Hepatic stellate cell (primary cell): ENCODE results near the gene SLC39A11.
"Not testable (repeated sequence)": the region's sequence is repeated elsewhere in the genome, so short reads cannot be mapped to it uniquely, and the experiment has no call there.

Source experiments
- DNase-seq: peaks from one replicate; pipeline ENCODE4 v3.0.0; 2011; ENCODE audit warnings: low spot score

Gene SLC39A11

DNA sequence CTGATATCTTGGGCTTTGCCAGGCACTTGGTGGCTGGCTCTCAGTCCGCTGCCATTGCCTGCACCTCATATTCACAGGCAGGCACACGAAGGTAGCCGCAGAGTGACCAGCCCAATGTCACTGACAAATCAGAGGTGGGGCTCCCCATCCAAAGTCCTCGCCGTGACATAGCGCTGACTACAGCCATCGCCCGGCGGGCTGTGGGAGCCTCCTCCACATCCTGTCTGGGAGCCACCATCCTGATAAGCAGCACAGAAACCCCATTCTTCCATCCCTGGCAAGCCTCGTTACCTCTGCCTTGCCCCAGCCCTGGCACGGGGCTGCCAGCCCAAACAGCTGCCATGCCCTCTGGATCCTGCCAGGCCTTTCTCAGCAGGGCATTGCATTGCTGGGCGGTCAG, 437.8 kb downstream of the SLC39A11 start:
- DNase-seq: no peak

DNA sequence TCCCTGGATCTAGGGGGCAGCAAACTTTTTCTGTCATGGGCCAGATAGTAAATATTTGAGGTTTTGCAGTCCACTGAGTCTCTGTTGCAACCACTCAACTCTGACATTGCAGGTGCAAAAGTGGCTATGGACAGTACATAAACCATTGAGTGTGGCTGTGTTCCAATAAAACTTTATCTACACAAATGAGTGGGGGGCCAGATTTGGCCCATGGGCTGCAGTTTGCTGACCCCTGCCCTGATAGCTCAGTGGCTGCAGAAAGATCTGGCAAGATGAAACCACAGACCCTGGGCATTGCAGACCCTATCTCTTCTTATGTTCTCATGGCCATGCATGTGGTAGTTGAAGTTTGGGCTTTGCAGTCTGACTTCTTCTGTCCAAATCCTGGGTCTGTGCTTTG, 440.5 kb downstream of the SLC39A11 start:
- no peak for DNase-seq

DNA sequence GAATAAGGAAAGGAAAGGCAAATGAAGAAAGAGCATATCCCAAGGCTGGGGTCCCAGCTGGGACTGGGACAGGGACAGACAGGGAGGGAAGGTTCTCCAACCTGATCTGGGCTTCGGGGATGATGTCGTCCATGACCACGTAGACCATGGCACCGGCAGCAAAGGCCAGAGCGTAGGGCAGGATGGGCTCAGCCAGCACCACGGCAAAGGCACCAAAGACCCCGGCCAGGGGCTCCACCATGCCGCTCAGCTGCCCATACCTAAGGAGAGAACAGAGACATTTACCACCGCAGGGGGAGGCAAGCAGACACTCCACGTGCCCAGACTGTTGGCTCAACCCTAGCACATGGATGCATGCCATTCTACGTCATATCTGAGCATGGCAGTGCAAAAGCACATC, 443.8 kb downstream of the SLC39A11 start:
- no peak for DNase-seq

DNA sequence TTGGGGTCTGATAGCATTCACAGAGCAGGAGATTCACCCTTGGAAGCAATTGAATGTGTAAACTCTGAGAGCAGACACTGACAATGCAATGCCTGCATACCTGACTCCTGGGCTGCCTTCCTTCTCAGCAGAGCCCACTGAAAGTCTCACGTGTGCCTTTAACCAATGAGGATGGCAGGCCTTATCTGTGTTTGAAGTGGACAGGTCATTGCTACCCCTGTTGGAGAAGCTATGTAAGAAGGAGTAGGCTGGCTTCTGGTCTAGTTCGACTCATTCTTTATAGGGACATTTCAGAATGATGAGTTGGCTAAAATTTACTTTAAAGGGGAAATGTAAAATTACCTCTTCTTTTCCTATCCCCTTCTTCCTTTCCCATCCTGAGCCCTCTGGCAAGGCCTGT, 446.3 kb downstream of the SLC39A11 start:
- no peak for DNase-seq

DNA sequence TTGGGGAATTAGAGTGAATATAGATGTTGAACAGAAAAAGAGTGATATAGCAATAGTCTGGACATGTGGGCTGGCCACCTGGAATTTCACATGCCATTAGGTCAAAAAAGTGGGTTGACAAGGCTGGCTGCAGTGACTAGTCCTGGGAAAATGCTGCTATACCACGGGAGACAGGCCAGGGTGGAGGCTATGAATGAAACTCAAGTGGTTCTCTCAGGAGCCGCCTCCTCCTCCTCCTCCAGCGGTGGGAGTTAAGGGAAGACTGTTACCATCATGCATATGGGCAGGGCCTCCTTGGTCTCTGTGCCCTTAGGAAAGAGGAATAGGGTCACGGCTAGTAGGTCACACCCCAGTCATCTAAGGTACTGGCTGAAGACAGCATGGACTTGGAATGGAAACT, 448.0 kb downstream of the SLC39A11 start:
- no peak for DNase-seq

DNA sequence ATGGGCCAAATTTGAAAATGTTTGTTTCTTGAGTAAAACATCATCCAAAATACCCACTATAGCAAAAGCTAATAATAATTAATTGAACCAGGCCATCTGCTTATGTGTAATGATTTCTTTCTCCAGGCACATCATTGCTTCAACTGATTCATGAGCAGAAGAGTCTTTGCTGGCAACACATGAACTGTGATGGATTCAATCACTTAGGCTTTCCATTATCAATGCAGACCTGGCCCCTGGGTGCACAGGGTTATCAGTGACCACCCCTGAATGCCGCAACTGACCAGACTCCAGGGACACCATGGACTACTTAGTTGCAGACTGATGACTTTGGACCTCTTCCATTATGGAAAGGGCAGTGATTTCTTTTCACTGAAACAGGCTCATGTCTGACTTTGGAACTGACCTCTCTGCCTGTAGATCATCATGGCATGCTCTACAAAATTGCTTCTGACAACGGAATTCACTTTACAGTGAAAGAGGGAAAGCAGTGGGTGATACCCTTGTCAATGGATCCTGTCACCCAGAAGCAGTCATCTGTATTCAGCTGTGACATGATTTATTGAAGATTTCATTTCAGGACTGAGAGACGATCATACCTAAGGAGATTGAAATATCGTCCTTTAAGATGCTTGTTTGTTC, 448.8 kb downstream of the SLC39A11 start:
- no peak for DNase-seq

DNA sequence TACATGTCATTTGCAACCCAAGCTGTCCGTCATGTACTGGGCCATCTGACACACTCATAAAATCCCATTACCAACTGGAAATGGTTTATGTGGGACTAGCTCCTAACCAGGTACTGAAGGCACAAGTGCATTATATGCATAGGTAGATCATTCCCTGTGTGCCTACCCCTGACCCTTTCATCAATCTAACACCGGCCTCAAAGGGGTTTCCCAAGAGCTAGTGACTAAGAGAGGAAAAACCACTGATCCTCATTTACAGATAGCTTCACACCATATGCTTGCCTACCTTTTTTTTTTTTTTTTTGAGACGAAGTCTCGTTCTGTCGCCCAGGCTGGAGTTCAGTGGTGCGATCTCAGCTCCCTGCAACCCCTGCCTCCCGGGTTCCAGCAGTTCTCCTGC, 449.8 kb downstream of the SLC39A11 start:
- no peak for DNase-seq

DNA sequence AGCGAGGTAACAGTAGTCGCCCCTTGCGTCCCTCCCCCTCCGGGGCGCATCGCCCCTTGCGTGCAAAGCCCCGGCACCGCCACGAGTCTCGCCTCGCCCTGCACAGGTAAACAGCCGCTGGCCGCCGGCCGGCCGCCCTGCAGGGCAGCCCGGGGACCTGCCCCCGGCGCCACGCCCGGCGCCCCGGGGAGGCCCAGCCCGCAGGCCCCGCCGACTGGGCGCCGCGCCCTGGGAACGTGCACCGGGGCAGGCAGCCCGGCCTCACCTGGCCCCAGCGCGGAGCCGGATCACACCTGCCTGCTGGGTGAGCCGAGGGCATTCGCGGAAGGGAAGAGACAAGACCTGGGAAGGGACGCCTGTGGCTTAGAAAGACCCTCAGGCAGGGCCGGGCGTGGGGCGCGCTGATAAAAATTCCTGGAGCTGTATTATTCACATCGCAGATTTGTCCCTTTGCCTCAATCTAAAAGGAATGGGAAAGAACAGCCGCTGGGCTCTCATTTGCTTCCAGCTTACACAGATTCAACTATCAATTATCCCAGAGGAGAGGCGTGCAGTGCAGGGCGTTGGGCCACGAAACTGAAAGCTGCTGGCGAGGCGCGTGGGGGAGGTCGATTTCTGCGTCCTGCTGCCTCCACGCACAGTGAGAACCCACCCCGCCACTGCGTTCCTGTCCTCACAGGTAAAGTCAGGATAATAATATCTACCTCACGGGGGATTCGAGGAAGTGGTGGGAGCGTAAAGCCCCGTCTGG, 451.9 kb downstream of the SLC39A11 start:
- peak; percentile 20 for DNase-seq

DNA sequence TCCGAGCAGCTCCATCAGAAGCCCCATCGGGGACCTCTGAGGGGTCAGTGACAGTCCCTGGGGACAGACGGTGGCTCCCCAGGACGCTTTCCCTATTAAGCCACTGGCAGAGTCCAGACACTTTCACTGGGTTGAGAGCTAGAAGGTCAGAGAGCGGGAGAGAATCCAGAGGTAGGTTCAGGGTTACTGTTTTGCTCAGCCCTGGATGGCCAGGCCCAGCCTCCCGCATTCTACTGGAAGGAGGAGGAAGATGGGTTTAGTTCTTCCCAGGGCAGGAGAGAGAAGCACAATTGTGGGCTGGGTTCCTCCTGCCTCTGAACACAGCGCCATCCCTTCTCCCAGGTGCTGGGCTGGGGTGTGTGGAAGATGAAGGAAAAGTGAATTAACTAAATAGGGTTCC, 452.8 kb downstream of the SLC39A11 start:
- DNase-seq: no peak

DNA sequence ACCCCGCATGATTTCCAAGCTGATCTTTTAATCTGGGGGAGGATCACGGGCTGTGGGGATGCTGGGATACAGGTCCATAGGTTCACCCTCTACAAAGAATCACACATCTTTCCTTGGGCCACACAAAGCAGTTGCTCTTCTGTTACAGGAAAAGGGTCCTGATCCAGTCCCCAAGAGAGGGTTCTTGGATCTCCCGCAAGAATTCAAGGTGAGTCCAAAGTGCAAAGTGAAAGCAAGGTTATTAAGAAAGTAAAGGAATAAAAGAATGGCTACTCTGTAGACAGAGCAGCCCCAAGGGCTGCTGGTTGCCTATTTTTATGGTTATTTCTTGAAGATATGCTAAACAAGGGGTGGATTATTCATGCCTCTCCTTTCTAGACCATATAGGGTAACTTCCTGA, 453.6 kb downstream of the SLC39A11 start:
- DNase-seq: not testable (repeated sequence)

DNA sequence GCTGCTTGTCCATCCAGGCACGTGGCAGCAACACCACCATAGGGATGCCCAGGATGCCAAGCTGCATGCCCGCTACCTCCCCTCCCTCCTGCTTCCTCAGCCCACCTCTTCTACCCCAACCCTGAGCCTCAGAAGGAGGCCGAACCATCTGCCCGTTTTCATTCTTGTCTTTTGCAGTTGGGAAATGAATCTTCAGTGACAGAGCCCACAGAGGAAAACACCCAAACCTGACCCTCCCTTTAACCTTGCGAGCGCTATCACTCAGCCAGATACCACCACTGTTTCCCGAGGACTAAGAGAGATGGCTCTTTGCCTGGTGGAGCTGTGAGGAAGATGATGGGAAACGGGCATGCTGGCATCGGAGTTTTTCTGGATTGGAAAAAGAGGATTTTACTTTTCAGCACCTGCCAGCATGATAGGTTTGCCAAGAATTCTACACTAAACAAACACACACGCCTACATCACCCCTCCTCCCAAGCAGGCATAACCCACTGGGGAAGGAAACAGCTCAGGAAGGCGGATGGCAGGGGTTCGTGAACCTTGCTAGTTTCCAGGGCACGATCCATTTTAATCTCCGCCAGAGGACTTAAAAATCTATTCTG, 457.4 kb downstream of the SLC39A11 start:
- DNase-seq: no peak

DNA sequence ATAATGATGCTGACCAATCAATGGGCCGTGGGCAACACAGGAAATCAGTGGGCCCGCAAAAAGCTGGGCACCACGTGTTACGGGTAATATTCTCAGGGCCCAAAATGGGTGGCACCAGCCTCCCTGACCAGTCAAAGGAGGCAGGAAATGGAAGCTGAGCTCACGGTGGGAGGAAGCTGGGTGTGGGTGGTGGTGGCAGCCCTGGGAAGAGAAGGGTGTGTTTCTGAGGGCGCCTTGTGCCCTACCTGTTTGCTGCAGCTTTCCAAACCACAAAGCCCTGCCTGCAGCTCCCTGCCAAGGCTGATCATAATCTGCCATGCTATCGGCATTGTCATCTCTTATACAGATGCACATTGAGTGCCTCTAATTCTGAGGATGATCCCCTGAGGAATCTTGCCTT, 457.9 kb downstream of the SLC39A11 start:
- DNase-seq: no peak

DNA sequence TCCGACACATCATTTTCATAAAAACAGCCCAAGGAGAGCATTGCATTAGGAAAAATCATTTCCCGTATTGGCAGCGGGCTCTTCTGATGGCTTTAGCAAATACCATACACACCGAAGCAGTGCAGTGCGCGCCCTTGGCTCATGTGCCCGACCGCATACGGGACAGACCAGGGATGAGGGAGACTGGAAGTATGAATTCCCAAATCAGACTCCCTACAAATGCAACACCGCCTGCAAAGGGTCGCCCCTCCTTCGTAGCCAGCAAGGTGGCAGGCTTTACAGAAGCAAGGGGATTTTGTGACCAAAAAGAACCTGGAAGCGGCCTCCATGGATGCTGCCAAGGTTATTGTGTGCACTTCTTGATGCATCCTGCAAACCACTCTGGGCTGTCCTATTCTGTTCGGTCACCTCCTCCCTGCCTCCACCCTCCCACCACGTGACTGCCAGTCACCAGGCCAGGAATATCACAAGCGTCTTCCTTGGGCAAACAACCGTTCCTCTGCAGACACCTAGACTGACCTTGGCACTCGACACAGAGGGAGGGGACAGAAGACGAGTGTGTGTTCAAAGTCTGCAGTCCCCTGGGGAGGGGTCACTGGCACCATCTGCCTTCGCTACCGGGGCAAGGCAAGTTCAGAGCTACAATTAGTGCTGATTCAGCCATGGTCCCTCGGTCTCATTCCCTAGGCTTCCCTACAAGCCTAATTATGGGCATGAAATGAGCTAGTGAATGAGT, 460.4 kb downstream of the SLC39A11 start:
- DNase-seq: no peak

DNA sequence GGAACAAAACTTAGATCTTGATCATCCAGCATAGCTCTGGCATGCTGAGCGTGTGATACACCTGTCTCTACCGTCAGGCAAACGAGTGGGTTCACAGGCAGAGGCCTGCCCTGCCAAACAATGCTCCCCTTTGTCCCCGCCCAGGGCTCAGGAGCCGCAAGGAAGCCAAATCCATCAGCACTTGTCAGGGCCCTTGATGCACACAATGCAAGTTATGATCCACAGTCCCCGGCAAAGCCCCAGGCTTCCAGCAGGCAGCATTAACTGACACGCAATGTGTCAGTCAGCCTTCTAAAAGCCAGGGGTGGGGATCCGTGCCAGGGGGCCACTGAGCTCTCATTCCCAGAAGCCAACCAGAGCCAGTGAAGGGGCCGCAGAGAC, 460.9 kb downstream of the SLC39A11 start:
- DNase-seq: no peak

DNA sequence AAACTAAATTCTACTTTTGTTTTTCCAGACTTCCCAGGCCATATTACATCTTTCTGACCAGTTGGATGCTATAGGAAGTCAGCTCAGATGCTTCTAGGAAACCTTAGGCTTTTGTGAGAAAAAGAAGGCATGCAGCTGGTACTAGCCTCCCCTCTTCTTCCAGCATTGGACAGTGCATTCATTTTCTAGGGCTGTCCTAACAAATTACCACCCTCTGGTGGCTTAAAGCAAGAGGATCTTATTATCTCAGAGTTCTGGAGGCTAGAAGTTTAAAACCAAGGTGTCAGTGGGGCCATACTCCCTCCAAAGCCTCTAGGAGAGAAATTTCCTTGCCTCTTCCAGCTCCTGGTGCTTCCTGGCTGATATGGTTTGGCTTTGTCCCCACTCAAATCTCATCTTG, 467.8 kb downstream of the SLC39A11 start:
- no peak for DNase-seq

DNA sequence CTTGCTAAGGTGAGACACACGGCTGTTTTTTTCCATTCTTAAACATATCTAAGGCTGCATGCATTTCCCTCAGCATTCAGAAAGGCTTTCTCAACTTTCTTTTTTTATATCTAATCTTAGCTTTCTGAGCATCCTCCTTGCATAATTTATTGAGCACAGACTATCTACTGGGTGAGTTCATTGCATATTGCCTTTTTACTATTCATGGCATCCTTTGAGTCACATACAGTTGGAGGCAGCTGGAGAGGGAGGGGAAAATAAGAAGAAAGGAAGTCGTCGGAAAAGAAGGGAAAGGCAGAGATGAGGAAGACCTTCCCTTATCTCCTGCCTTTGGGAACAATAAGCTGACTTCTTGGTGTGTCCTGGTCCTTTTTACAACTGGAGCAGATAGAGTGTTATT, 468.3 kb downstream of the SLC39A11 start:
- DNase-seq: no peak

DNA sequence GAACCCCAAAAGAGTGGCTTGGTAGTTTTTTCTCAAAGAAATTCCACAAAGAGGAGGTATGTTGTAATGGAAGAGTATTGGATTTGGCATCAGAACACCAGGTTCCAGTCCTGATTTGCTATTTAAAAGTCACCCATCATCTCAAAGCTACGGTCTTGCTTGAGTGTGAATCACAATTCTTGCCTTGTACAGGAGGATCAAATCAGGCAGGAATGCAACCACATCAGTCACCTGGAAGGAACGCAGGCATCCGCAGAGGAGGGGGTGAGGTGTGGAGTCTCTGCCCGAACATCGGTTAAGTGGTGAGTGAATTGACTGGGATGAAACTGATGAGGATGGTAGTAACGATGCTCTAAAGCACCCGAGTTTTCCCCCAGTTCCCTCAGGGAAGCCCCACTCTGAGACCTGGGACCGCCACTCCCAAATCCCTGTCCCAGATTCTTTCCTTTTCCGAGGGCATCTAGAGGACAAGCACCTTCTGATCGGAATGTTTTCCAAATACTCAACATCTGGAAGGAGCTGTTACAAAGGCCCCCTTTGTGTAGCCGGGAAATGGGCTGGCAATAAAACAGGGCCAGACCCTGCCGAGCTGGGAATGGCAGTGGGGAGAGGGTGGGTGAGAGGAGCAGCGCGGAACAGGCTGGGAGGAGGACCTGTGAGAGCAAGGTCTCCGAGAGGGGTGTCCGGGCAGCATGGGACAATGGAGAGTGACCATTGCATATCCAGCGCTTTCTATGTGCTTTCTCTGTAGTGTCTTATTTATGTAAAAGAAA, 469.6 kb downstream of the SLC39A11 start:
- no peak for DNase-seq

DNA sequence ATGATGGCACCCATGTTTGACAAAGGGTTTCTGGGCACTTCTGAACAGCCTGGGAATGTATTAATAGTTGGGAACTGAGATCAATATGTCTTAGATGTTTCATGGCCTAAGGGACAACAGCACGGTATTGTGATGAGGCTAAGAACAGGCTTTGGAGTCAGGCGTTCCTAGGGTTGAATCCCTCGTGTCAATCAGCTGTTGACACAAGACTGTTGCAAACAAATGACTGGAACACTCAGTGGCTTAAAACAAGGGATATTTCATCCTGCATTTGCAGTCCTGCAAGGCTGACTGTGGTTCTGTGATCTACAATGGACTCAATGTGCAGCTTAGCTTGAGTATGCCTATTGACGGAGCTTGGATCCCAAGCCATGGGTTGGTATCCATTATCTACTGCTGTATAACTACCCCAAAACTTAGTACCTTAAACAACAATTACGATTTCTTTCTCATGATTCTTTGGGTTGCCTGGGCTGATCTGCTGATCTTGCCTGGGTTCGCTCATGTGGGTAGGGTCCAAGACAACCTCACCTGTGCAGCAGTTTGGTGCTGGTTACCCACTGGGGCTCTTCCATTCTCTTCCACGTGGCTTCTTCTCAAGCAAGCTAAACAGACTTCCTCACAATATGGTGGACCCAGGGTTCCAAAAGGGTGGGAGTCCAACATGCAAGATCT, 472.4 kb downstream of the SLC39A11 start:
- no peak for DNase-seq

DNA sequence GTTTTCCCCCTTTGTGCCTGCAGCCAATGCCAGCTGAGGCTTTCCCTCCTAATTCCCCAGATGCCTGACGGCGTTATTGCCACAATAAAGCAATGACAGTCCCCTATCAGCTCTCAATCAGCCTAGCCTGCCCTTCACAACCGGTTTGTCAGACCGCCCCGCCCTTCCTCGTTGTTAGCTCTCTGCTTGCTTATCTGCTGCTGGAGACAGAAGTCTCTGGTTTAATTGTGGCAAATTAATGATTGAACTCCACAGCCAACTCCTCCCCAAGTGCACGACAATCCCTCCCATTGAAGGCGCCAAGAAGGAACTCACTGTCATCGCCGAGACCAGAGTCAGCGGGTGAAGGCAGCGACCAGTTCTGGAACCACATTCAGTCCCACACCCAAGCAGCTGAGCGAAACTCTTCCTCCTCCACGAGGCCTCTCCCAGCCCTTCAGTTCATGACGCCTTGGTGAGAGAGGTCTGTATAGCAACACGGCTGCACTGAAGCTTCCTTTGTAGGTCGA, 474.4 kb downstream of the SLC39A11 start:
- DNase-seq: no peak

DNA sequence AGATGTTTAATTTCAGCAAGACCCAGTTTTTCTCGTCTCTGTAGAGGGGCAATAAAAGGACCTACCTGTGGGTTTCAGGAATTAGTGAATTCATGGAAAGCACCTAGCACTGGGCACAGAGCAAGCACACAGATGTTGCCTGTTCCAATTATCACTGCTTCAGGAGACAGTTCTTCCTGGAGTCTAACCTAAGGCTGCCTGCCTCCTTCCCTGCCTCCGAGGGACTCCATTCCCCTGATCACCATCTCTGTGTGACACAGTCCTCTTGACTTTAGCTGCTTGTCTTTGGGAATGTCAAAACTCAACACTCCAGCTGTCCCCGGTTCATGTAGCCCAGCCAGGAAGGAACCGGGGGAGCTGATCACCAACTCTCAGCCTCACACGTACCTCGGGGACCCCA, 474.9 kb downstream of the SLC39A11 start:
- no peak for DNase-seq

DNA sequence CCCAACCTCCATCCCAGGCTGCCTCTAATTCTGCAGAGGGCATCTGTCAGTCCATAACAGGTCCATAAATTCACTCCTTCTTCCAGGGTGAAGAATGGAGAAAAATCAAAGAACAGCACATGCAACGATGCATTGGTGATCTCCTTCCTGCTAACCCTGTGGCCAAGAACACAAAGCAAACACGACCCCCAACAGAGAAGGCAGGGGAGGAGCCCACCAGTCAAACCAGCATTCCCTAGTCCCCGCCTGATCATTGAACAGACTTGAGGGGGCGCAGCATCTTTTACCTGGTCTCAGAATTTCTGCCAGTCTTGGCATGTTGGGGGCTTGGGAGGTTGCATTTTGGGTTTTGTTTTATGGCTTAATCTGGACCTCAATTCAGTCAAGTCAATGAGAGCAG, 476.0 kb downstream of the SLC39A11 start:
- DNase-seq: no peak
